GM18519 (cell line): ENCODE measurements around the gene PTOV1.

Source experiments
- ATAC-seq: cut with Tn5 transposase; IDR thresholded peaks from one replicate; pipeline ENCODE4 v1.9.1; 2021; ENCODE audit warnings: mild to moderate bottlenecking, moderate library complexity; ENCODE audit not compliant: unreplicated experiment, low FRiP score

The PTOV1 gene

GRCh38 chr19:49840736-49841249 lies 10.2 kb upstream of the PTOV1 start:
- ATAC-seq, result no peak

DNA sequence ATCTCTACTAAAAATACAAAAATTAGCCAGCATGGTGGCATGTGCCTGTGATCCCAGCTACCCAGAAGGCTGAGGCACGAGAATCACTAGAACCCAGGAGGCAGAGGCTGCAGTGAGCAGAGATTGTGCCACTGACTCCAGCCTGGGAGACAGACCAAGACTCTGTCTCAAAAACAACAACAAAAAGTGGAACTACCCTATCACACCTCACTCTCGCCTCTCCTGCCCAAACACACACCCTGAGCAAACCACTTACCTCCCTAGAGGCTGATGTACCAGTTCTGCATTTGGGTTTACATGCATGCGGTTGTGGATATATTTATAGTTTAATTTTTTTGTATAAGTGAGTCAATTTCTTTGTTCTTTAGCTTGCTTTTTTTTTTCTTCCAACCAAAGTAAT lies 7.7 kb upstream of the PTOV1 start:
- ATAC-seq, result no peak

- no peak for ATAC-seq
Measured at GRCh38 chr19:49844138-49845095, 6.5 kb upstream of the PTOV1 start.

- ATAC-seq, result no peak
Measured at GRCh38 chr19:49845414-49845813, 5.5 kb upstream of the PTOV1 start.

DNA sequence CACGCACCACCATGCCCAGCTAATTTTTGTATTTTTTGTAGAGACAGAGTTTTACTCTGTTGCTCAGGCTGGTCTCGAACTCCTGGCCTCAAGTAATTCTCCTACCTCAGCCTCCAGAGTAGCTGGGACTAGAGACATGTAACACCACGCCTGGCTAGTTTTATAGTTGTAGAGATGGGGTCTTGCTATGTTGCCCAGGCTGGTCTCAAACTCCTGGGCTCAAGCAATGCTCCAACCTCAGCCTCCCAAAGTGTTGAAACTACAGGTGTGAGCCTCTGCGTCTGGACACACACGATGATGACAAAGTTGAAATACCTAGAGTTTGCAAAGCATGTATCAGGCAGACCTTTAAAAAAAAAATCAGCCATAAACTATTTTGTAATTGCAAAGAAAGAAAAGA lies 4.6 kb upstream of the PTOV1 start:
- ATAC-seq, result no peak

- no peak for ATAC-seq
Measured at GRCh38 chr19:49847731-49848696, 2.9 kb upstream of the PTOV1 start.

DNA sequence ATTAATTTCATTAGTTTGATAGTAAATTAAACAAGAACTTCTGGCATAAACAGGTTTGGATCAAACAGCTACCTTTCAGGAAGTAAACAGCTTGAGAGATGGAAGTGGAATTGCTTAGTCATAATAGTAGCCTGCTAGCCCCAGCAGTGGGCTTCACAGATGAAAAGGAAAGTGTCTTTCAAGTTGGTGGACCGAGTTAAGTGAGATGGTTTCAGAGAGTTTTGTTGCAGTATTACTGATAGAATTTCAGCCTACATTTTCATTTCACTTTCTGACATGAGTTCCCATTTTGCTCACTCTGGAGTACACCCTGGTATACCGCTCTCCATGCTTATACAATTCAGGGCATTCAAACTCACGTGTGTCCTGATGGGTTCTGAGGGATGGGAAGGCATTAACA lies 2.0 kb upstream of the PTOV1 start:
- ATAC-seq, result no peak

DNA sequence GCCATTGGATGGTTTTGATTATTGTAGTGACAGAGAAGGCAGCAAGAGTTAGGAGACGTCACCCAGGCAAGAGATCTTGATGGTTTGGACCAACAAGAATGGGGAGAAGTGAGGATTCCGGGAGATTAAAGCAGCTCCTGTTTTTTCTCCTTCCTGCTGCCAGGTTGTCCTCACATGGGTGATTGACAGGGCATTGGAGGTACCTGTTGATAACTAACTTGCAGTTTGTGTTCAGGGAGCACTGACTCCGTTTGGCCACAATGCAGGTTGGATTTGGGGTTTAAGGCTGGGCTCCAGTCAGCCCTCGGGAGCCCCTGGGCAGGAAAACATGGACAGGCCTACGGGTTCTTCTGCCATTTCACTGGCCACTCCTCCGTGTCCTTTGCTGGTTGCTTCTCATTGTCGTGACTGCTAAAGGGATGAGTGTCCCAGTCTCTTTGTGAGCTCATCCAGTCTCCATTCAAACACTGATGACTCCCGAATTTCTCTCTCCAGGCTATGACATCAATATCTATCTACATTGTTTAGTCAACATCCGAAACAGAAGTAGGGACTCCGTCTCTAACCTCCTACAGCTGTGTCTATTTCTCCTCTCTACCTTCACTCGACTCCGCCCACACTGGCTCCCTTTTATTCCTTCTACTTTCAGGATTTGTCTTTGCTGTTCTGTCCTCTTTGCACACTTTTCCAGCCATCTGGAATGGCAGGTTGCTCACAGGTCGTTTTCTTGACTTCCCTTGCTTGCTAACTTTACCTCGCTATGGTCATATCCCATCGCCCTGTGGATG lies 1.3 kb upstream of the PTOV1 start:
- ATAC-seq, result no peak

GRCh38 chr19:49850221-49850486 lies 805 bp upstream of the PTOV1 start:
- ATAC-seq, result no peak

- ATAC-seq, result no peak
Measured at GRCh38 chr19:49851456-49852259, 699 bp downstream of the PTOV1 start.

GRCh38 chr19:49852631-49853126 lies 1.7 kb downstream of the PTOV1 start:
- no peak for ATAC-seq

- no peak for ATAC-seq
Measured at GRCh38 chr19:49853852-49854377, 3.0 kb downstream of the PTOV1 start.

DNA sequence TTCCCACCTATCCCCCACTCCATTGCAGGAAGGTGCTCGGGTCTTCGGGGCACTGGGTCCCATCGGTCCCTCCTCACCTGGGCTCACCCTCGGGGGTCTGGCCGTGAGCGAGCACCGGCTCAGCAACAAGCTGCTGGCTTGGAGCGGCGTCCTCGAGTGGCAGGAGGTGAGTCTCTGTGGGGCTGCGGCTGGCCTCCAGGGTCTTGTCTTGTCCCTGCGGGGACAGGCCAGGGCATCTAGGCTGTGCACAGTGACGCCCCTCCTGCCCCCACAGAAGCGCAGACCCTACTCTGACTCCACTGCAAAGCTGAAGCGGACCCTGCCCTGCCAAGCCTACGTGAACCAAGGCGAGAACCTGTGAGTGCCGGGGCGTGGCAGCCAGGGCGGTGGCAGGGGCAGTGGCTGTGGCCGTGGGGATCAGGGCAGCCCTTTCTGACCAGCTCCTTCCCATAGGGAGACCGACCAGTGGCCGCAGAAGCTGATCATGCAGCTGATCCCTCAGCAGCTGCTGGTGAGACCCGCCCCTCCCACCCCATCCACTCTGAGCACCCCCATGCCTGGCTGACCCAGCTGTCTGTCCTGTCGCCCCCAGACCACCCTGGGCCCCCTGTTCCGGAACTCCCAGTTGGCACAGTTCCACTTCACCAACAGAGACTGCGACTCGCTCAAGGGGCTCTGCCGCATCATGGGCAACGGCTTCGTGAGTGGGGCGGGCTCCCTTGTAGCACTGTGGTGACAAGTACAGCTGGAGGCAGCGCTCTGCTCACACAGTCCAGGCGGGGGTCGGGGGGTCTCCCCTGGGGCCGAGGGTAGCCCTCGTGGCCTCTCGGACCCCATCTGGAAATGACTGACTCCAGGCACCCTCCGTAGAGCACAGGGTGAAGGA lies 3.7 kb downstream of the PTOV1 start:
- ATAC-seq, result no peak

- no peak for ATAC-seq
Measured at GRCh38 chr19:49855277-49855675, 4.3 kb downstream of the PTOV1 start.

DNA sequence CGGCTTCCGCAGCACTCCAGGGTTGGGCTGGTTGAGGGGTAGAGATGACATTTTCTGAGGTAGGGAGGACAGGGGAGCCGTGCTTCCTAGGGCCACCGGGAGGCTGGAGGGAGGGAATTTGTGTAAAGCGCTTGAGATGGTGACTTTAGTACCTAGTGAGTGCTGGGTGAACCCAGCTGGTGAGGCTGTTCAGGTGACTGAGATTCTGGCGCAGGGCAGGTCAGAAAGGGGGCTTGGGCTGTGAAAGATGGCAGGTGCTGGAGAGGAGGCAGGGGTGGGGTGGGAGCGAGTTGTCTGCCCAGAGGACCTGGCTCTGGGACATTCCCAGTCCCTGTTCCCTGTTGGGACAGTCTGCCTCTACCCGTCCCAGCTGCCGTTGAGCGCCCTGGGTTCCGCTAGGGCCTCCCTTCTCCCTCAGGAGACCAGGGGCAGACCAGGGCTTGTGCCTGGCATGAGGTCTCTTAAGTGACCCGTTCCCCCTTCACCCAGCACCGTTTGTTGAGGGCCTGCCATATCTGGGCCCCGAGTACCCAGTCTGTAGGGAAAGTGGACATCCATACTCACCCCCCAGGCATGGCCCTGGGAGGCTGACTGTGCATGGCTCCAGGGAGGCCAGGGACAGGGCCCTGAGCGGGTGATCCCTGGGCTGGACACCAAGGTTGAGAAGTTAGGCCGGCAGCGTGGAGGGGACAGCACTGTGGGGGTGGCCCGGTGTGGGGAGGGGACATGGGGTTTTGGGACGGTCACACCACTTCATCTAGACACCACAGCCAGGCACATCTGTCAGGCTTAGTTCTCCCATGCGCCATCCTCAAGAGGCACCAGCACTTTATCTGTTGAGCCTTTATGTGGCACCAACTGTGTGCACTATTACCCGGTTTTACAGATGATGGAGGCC lies 5.0 kb downstream of the PTOV1 start:
- no peak for ATAC-seq

DNA sequence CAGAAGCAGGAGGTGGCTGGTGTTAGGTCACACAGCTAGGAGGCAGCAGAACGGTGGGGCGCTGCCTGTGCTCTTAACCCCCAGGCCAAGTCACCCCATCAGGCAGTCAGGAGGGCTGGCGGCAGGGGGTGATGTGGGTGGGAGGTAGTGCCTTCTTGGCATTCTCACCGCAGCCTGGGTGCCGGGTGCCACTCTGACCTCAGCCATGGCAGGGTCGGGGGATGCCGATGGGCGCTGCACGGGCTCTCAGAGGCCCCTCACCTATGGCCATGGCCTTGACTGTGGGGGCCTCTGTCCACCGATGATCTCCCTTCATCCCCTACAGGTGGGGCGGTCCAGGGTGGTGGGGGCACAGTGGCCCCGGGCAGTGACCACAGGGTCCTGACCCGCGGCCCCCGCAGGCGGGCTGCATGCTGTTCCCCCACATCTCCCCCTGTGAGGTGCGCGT lies 5.6 kb downstream of the PTOV1 start:
- ATAC-seq, result no peak
